Esophagus muscularis mucosa (tissue), 4 donors: ENCODE results near the gene ADAMTS18. TPM values are rescaled to one million over a fixed set of nuclear protein-coding genes. Genes with fewer than 3 reads are reported as not detected.
A peak's percentile ranks its signal among the peaks of the same experiment; 100 is the strongest.

ENCODE experiments used
- DNase-seq: peaks from one replicate; pipeline ENCODE4 v3.0.0-alpha.2; 2017; ENCODE audit errors: extremely low spot score
- H3K27ac ChIP-seq, 4 donors: fragments of 200-600 bp; sonication (generic); replicated peaks in 1 of 4; 1 replicate in 3 of 4; 2 replicates in 1 of 4; pipeline ENCODE4 v1.5.1; 2016 to 2019; ENCODE audit warnings: mild to moderate bottlenecking in 1 of 4
- H3K27me3 ChIP-seq, 4 donors: fragments of 200-600 bp; sonication (generic); one replicate each; pipeline versions ENCODE4 v1.5.1 to v1.6.0; 2016 to 2019
- H3K36me3 ChIP-seq, 4 donors: fragments of 200-600 bp; sonication (generic); one replicate each; pipeline ENCODE4 v1.5.1; 2016 to 2019
- H3K4me1 ChIP-seq, 4 donors: fragments of 200-600 bp; sonication (generic); one replicate each; pipeline ENCODE4 v1.5.1; 2016 to 2019
- H3K4me3 ChIP-seq, 4 donors: fragments of 200-600 bp; sonication (generic); 1 replicate in 2 of 4; 2 replicates in 2 of 4; pipeline ENCODE4 v1.5.1; 2016 to 2019; ENCODE audit warnings: mild to moderate bottlenecking in 4 of 4, moderate library complexity in 1 of 4
- H3K9me3 ChIP-seq, 4 donors: fragments of 200-600 bp; sonication (generic); 1 replicate in 3 of 4; 2 replicates in 1 of 4; pipeline ENCODE4 v1.5.1; 2016 to 2019
- EP300 ChIP-seq: sonication (generic); formaldehyde crosslinking; IDR thresholded peaks from one replicate; pipeline ENCODE4 v1.6.1; 2017; ENCODE audit warnings: antibody characterized with exemption
- POLR2A ChIP-seq: fragments of 450-650 bp; IDR thresholded peaks from one replicate; pipeline ENCODE4 v1.6.1; 2017; ENCODE audit warnings: antibody characterized with exemption, moderate library complexity, mild to moderate bottlenecking, low read depth
- POLR2AphosphoS5 ChIP-seq, 2 donors: sonication (generic); formaldehyde crosslinking; IDR thresholded peaks; one replicate each; pipeline ENCODE4 v1.6.1; 2017; ENCODE audit warnings: antibody characterized with exemption in 2 of 2
- WGBS: methylation state at CpG from one replicate; pipeline ENCODE4 v1.1.5; 2018; 5-methylcytosine and 5-hydroxymethylcytosine counted together
- intact Hi-C: fragments of 100-400 bp; cut with DNase I; formaldehyde crosslinking; loops from one replicate; pipeline ENCODE4 v1.15.1; 2023
- total RNA-seq, 4 donors: library from RNA; depleted of rRNA; stranded (reverse); fragments of >200 nt; gene quantifications; one replicate each; pipeline versions ENCODE4 v1.1.0 to v1.2.1, GENCODE V29; 2016
- TF ChIP-seq, protein P1 (sequence below), 3 experiments: fragments of 200-600 bp in 2 of 3; fragments of 450-650 bp in 1 of 3; sonication (generic) in 2 of 3; IDR thresholded peaks; one replicate each; pipeline ENCODE4 v1.5.1; 2017 to 2019; ENCODE audit warnings: antibody characterized with exemption in 3 of 3, mild to moderate bottlenecking in 2 of 3, moderate library complexity in 1 of 3

Gene ADAMTS18
- total RNA-seq, 4 donors from 2014 or later = 0.45 TPM; not detected in 3

DNA sequence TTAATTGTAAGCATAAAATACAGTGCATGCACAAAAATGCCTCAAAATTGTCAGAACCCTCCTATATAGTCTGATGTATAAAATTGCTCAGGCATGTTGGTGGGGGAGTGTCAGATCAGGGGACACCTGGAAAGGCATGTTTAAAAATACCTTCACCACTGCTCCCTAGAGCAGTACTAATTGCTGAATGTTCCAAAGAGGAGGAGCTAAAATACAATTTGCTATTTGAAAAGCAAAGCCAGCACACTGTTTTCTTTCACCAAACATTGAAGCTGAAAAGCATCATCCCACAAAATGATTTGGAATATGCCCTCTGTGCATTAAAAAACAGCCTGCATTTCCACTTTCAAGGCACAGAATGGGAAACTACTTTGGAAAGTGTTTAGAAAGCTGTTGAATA is 2.6 kb downstream of the ADAMTS18 start:
- Histone ChIP-seq H3K4me3 (no peak overlapping the region), H3K27ac (no peak overlapping the region), H3K36me3 (no peaks in the 10 kb centered on the region), H3K9me3 (peaks cover 0 to 6% (median 0%) of the 10 kb centered on the region in 4 donors), H3K4me1 (peaks cover 0 to 10% (median 4%) of the 10 kb centered on the region in 4 donors), H3K27me3 (peaks cover 0 to 60% (median 4%) of the 10 kb centered on the region in 4 donors)
- intact Hi-C loops = no loop called here
- no peak for TF ChIP-seq POLR2A
- TF ChIP-seq EP300 = no peak
- TF ChIP-seq, protein P1, sequence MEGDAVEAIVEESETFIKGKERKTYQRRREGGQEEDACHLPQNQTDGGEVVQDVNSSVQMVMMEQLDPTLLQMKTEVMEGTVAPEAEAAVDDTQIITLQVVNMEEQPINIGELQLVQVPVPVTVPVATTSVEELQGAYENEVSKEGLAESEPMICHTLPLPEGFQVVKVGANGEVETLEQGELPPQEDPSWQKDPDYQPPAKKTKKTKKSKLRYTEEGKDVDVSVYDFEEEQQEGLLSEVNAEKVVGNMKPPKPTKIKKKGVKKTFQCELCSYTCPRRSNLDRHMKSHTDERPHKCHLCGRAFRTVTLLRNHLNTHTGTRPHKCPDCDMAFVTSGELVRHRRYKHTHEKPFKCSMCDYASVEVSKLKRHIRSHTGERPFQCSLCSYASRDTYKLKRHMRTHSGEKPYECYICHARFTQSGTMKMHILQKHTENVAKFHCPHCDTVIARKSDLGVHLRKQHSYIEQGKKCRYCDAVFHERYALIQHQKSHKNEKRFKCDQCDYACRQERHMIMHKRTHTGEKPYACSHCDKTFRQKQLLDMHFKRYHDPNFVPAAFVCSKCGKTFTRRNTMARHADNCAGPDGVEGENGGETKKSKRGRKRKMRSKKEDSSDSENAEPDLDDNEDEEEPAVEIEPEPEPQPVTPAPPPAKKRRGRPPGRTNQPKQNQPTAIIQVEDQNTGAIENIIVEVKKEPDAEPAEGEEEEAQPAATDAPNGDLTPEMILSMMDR (IDR thresholded peaks at IDR 0.05) = no peak
- TF ChIP-seq POLR2AphosphoS5 (IDR thresholded peaks at IDR 0.05) = no peak
- DNase-seq = no peak

DNA sequence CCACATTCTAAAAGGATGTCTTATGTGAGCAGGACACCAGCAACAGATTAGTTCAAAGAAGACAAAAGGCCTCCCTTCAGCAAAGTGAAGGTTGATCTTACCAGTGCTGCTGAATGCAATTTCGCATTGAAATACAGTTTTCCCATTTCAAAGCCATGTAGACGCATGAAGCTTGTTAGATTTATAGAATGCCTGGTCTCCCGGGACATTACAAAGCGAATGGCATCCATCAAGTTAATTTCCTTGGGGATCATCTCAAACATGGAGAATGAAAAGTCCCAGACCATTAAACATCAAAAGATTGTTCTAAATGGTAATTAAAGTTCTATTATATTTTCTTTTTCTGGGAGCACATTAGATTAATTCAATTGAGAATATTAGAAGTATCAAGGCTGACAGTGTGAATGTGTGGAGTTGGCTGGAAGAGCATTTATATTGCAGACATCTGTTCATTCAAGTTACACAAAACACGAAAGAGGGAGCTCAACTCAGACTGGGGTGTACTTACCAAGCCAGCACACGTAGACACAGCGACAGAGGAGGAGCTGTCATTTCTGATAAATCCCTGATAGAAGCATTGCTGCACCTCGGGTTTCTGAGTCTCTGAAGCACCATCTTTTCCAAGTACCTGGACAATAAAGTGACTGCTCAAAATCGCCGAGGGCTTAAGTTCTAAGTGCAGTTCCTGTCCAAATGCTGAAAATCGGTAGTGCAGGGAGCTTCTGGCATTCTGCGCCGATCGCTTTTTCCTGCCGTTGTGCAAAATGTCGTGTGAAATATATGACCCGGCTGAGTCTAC is 3.8 kb downstream of the ADAMTS18 start:
- Histone ChIP-seq H3K9me3 (peaks cover 0 to 6% (median 0%) of the 10 kb centered on the region in 4 donors), H3K27ac (no peak overlapping the region), H3K4me1 (peaks cover 0 to 10% (median 4%) of the 10 kb centered on the region in 4 donors), H3K27me3 (peaks cover 0 to 52% (median 4%) of the 10 kb centered on the region in 4 donors), H3K4me3 (no peak overlapping the region), H3K36me3 (no peaks in the 10 kb centered on the region)
- no peak for DNase-seq
- TF ChIP-seq, protein P1 (IDR thresholded peaks at IDR 0.05) = no peak
- no peak for TF ChIP-seq POLR2AphosphoS5 (IDR thresholded peaks at IDR 0.05)
- no peak for TF ChIP-seq EP300
- no peak for TF ChIP-seq POLR2A
- intact Hi-C loops = no loop called here
- WGBS = 62% methylated on average over 17 of the region's 17 CpGs

DNA sequence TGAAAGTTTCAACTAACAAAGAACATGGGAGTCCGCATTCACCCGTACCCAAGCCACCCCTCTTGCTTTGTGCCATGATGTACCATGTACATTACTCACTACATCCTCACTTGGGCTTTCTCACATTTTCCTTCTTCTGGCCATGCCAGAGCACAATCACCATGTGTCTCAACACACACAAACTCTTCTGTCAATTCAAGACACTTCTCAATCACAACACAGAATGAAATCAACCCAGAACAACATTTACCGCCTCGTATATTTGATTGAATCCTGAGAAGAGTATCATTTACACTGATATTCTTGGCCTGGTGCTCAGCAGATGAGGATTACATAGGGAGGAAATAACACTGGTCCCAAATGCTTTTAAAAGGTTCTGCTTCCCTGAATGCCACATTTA is 4.5 kb downstream of the ADAMTS18 start:
- peak; percentile 74 for DNase-seq
- 85% methylated on average over 4 of the region's 4 CpGs for whole genome bisulfite sequencing
- Histone ChIP-seq H3K27me3 (peaks cover 0 to 46% (median 4%) of the 10 kb centered on the region in 4 donors), H3K27ac (no peak overlapping the region), H3K36me3 (no peaks in the 10 kb centered on the region), H3K9me3 (peaks cover 0 to 6% (median 0%) of the 10 kb centered on the region in 4 donors), H3K4me1 (peaks cover 0 to 10% (median 4%) of the 10 kb centered on the region in 4 donors), H3K4me3 (no peak overlapping the region)
- intact Hi-C loops = no loop called here
- no peak for TF ChIP-seq POLR2AphosphoS5 (IDR thresholded peaks at IDR 0.05)
- TF ChIP-seq, protein P1 (IDR thresholded peaks at IDR 0.05) = no peak
- TF ChIP-seq EP300 = no peak
- TF ChIP-seq POLR2A = no peak

DNA sequence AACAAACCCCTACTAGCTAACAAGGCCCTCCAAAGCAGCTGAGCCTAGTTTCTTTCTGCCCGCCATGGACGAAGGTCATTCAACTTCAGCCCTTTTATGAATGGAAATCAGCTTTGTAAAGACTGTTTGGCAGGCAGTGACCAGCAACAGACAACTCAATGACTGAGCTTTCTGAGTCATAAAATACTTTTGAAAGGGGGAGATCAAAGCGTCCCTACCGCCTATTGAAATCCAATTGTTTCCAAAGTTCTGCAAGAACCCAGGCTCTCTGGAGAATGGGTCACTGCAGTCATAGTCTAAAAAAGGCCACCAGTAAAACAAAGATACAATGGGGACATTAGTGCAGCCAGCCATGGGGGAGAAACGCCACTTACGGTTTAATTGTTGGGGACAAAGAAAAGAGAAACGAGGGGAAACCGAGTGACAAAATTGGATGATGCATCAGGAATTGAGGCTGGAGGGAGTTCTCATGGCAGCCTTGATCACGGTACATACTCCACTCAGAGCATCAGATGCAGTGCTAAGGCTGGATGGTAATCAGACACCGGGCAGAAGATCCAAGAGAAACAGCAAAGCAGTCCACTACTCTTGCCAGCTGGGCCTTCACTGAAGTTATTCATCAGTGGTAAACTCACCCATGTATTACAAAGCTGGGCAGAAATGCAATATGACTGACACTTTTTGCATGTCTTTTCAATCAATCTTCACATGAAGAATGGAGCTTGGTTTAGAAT is 9.8 kb downstream of the ADAMTS18 start:
- Histone ChIP-seq H3K4me3 (no peak overlapping the region), H3K27me3 (no peaks in the 10 kb centered on the region), H3K9me3 (peaks cover 0 to 6% (median 0%) of the 10 kb centered on the region in 4 donors), H3K27ac (no peak overlapping the region), H3K4me1 (no peaks in the 10 kb centered on the region), H3K36me3 (no peaks in the 10 kb centered on the region)
- 83% methylated on average over 10 of the region's 10 CpGs for whole genome bisulfite sequencing
- intact Hi-C loops = no loop called here
- no peak for TF ChIP-seq EP300
- no peak for TF ChIP-seq POLR2A
- no peak for TF ChIP-seq POLR2AphosphoS5 (IDR thresholded peaks at IDR 0.05)
- TF ChIP-seq, protein P1 (IDR thresholded peaks at IDR 0.05) = no peak
- peak; percentile 57 for DNase-seq
